Choroid plexus epithelial cell (primary cell): ENCODE data around the gene GBF1.

Experiments used
- DNase-seq: peaks from one replicate; pipeline ENCODE4 v3.0.0-alpha.2; 2010; ENCODE audit warnings: low read depth
- H3K4me3 ChIP-seq: 2 replicates; pipeline ENCODE4 v1.5.1; 2011; ENCODE audit warnings: low read depth, mild to moderate bottlenecking, control low read depth, low read length, moderate library complexity
- TF ChIP-seq, protein P1 (sequence below): conservative IDR thresholded peaks from 2 replicates; pipeline ENCODE4 v1.5.1; 2011; ENCODE audit warnings: low read depth, mild to moderate bottlenecking, control low read depth, inconsistent platforms, low read length, moderate library complexity

The GBF1 gene

DNA sequence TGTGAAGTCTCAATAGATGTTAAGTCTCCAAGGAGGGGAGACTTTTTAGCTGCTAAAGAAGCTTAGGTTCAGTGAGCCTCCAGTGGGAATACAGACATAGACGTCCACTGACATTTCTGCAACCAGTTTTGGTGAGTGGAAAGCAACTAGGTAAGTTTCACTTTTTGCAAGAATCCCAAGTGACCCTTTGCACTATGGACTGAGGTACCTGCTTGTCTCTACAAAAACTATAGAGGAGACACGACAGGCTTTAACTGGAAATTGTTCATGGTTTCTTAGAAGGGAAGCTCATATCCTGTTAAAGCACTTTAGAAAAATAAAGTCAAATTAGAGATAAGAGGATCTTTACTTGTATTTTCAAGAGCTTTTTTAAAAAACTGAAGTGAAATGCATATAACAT is 38.6 kb downstream of the GBF1 start:
- TF ChIP-seq, protein P1, sequence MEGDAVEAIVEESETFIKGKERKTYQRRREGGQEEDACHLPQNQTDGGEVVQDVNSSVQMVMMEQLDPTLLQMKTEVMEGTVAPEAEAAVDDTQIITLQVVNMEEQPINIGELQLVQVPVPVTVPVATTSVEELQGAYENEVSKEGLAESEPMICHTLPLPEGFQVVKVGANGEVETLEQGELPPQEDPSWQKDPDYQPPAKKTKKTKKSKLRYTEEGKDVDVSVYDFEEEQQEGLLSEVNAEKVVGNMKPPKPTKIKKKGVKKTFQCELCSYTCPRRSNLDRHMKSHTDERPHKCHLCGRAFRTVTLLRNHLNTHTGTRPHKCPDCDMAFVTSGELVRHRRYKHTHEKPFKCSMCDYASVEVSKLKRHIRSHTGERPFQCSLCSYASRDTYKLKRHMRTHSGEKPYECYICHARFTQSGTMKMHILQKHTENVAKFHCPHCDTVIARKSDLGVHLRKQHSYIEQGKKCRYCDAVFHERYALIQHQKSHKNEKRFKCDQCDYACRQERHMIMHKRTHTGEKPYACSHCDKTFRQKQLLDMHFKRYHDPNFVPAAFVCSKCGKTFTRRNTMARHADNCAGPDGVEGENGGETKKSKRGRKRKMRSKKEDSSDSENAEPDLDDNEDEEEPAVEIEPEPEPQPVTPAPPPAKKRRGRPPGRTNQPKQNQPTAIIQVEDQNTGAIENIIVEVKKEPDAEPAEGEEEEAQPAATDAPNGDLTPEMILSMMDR: no peak
- no peak for DNase-seq
- no peak overlapping the region for H3K4me3 ChIP-seq

DNA sequence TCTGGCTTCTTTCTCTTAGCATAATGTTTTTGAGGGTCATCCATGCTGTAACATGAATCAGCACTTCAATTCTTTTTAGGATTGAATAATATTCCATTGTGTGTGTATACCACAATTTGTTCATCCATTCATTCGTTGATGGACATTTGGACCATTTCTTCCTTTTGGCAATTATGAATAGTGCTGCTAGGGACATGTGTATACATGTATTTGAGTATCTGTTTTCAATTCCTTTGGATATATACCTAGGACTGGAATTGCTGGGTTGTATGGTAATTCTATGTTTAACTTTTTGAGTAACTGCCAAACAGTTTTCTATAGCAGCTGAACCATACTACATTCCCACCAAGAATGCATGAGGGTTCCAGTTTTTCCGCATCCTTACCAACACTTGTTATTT is 39.2 kb downstream of the GBF1 start:
- H3K4me3 ChIP-seq: no peak overlapping the region
- DNase-seq: no peak
- TF ChIP-seq, protein P1: no peak

DNA sequence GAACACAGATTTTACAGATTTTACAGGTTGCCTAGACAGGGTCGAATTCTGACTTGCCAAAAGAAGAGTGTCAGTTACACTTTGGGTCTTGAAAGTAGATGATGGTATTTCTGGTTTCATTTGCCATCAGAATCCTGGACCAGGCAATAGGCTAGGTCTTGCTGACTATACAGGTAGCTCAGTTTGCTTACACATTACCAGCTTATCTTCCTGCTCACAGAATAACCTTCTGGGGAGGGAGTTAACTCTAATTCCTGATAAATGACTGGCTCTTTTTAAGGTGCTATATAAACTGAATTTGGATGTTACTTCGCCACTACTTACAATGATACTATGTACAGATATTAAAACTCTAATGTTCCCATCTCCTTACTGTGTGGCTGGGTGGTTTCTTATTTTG is 39.8 kb downstream of the GBF1 start:
- TF ChIP-seq, protein P1: no peak
- no peak overlapping the region for H3K4me3 ChIP-seq
- no peak for DNase-seq

DNA sequence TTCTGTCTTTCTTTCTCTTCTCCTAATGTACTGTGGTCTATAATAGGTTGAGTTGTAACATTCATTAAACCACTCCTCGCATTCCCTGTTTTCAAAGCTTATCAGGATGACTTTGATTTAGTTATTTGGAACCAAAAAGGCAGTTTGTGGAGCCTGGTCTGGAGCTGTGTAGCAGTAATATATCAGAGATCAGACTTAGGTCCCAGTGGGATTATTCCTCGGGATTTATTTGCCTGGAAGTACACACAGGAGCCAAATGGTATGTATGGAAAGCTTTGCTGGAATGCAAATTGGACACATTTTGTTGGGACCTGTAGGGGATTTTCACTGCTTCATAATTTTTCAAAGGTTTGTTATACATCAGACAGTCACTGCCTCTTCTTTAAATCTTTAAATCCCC is 40.9 kb downstream of the GBF1 start:
- DNase-seq: no peak
- TF ChIP-seq, protein P1: no peak
- no peak overlapping the region for H3K4me3 ChIP-seq

DNA sequence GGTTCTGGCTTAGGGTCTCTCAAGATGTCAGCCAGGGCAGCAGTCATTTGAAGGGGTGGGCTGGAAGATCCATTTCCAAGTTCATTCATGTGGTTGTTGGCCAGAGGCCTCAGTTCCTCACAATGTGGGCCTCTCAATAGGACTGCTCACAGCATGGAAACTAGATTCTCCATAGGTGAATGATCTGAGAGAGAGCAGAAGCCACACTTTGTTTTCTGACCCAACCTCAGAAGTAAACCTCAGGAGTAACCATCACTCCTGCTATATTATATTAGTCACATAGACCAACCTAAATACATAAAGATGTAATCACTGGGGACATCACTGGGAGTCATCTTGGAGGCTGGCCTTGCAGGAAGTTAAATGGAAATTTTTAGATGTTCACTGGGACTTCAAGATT is 42.2 kb downstream of the GBF1 start:
- TF ChIP-seq, protein P1: no peak
- H3K4me3 ChIP-seq: no peak overlapping the region
- no peak for DNase-seq

DNA sequence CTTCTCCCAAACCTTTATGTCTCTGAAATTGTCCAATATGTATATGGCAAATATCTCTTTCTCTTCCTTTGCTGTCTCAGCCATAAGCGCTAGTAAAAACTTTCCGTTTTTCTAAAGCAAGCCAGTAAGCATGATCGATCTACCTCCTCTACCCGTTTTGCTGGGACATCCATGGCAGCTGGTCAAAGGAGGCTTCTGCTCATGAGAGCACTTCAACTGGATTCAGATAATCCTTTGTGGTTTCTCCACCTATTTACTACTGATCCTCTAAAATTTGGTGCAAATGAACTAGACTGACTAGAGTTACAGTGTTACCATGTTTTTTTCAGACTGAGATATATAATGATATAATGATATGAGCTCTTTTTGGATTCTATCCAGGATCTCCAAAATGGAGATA is 42.7 kb downstream of the GBF1 start:
- TF ChIP-seq, protein P1: no peak
- no peak overlapping the region for H3K4me3 ChIP-seq
- DNase-seq: no peak

DNA sequence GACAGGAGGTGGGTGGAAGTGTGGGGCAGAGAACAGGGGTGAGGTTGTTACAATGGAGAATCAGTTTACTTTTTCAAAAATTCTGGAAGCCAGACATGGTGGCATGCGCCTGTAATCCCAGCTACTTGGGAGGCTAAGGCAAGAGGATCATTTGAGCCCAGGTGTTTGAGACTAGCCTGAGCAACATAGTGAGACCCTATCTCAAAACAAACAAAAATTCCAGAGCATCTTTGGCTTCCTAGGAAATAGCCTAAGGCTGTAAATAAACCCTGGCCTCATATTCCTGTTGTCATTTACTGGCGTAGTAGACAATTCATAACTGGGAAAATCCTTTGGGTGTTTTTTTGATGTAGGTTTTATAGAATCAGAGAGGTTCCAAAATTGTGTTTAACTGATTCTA is 44.0 kb downstream of the GBF1 start:
- TF ChIP-seq, protein P1: no peak
- no peak for DNase-seq
- H3K4me3 ChIP-seq: no peak overlapping the region
